WTC11 (cell line): Measurements from ENCODE around the gene OTUB1. TPM values are rescaled to one million over a fixed set of nuclear protein-coding genes. Genes with fewer than 3 reads are reported as not detected.
"Not testable (repeated sequence)": the region's sequence is repeated elsewhere in the genome, so short reads cannot be mapped to it uniquely, and the experiment has no call there.

Experiments used
- ATAC-seq: fragments of 200-7000 bp; cut with Tn5 transposase; 2 replicates; pipeline ENCODE4 v1.10.0; 2021; ENCODE audit warnings: mild to moderate bottlenecking, moderate library complexity
- CTCF ChIA-PET: fragments of 300-600 bp; sonication (Branson Sonifier 250); formaldehyde crosslinking; loops from one replicate; lab custom pipeline; 2021; ENCODE audit warnings: antibody characterized with exemption; lab: Charles Lee
- POLR2A ChIA-PET: fragments of 350-600 bp; sonication (Branson Sonifier 250); formaldehyde crosslinking; loops from one replicate; lab custom pipeline; 2021; ENCODE audit warnings: antibody characterized with exemption; lab: Charles Lee
- DNase-seq: peaks from one replicate; pipeline ENCODE4 v3.0.0; 2021; ENCODE audit warnings: low spot score
- H3K27ac Mint-ChIP-seq: 2 replicates; pipeline ENCODE4 v1.8.0; 2021; ENCODE audit warnings: mixed read lengths
- H3K27me3 Mint-ChIP-seq: 2 replicates; pipeline ENCODE4 v1.8.0; 2021; ENCODE audit warnings: low read depth, mild to moderate bottlenecking, moderate library complexity, mixed read lengths
- H3K36me3 Mint-ChIP-seq: 2 replicates; pipeline ENCODE4 v1.8.0; 2021; ENCODE audit warnings: mixed read lengths
- H3K4me1 Mint-ChIP-seq: 2 replicates; pipeline ENCODE4 v1.8.0; 2022; ENCODE audit warnings: mixed read lengths
- H3K4me3 Mint-ChIP-seq: 2 replicates; pipeline ENCODE4 v1.8.0; 2021; ENCODE audit warnings: mild to moderate bottlenecking, moderate library complexity, mixed read lengths
- H3K9me3 Mint-ChIP-seq: 2 replicates; pipeline ENCODE4 v1.8.0; 2021; ENCODE audit warnings: mixed read lengths
- JAZF1 ChIP-seq: fragments of 250-450 bp; sonication (Bioruptor Pico); IDR thresholded peaks from 2 replicates; pipeline ENCODE4 v1.9.0; 2021; ENCODE audit warnings: moderate library complexity, mild to moderate bottlenecking, inconsistent platforms
- MXD4 ChIP-seq: fragments of 250-450 bp; sonication (Bioruptor Pico); IDR thresholded peaks from 2 replicates; pipeline ENCODE4 v1.8.0; 2021; ENCODE audit warnings: mild to moderate bottlenecking, moderate library complexity, borderline replicate concordance
- NR1H2 ChIP-seq: sonication (generic); formaldehyde crosslinking; IDR thresholded peaks from 2 replicates; pipeline ENCODE4 v1.9.0; 2021; ENCODE audit warnings: mild to moderate bottlenecking, moderate library complexity, missing genetic modification reagents
- OVOL2 ChIP-seq: fragments of 250-450 bp; sonication (Bioruptor Pico); IDR thresholded peaks from 2 replicates; pipeline ENCODE4 v1.9.0; 2021; ENCODE audit warnings: mild to moderate bottlenecking, borderline replicate concordance
- RELA ChIP-seq: sonication (generic); formaldehyde crosslinking; IDR thresholded peaks from 2 replicates; pipeline ENCODE4 v1.8.1; 2022; ENCODE audit warnings: missing genetic modification reagents, mild to moderate bottlenecking, borderline replicate concordance
- SMAD4 ChIP-seq: sonication (generic); formaldehyde crosslinking; IDR thresholded peaks from 2 replicates; pipeline ENCODE4 v1.8.0; 2022; ENCODE audit warnings: mild to moderate bottlenecking, missing genetic modification reagents
- ZNF121 ChIP-seq: sonication (generic); formaldehyde crosslinking; IDR thresholded peaks from 2 replicates; pipeline ENCODE4 v1.8.0; 2023; ENCODE audit warnings: missing genetic modification reagents
- ZNF138 ChIP-seq: sonication (generic); formaldehyde crosslinking; conservative IDR thresholded peaks from 2 replicates; pipeline ENCODE4 v1.8.1; 2022; ENCODE audit warnings: mild to moderate bottlenecking, moderate library complexity, missing genetic modification reagents
- ZNF232 ChIP-seq: sonication (generic); formaldehyde crosslinking; IDR thresholded peaks from 2 replicates; pipeline ENCODE4 v1.8.0; 2022; ENCODE audit warnings: mild to moderate bottlenecking, missing genetic modification reagents
- ZNF416 ChIP-seq: fragments of 250-450 bp; sonication (Bioruptor Pico); IDR thresholded peaks from 2 replicates; pipeline ENCODE4 v1.9.0; 2021; ENCODE audit warnings: mild to moderate bottlenecking, inconsistent platforms
- total RNA-seq: library from RNA; stranded (reverse); gene quantifications from 3 replicates; pipeline ENCODE4 v1.2.3, GENCODE V29; 2021
- TF ChIP-seq, protein P1 (sequence below): sonication (generic); formaldehyde crosslinking; IDR thresholded peaks from 2 replicates; pipeline ENCODE4 v1.8.0; 2022; ENCODE audit warnings: mild to moderate bottlenecking, missing genetic modification reagents
- TF ChIP-seq, protein P2 (sequence below): sonication (generic); formaldehyde crosslinking; IDR thresholded peaks from 2 replicates; pipeline ENCODE4 v1.8.1; 2022; ENCODE audit warnings: low read depth, missing genetic modification reagents, borderline replicate concordance
- TF ChIP-seq, protein P3 (sequence below): sonication (generic); formaldehyde crosslinking; IDR thresholded peaks from 2 replicates; pipeline ENCODE4 v1.8.1; 2023; ENCODE audit warnings: mild to moderate bottlenecking, missing genetic modification reagents, borderline replicate concordance

OTUB1 gene
- total RNA-seq, 1 experiment from 2014 or later = 112 TPM

DNA sequence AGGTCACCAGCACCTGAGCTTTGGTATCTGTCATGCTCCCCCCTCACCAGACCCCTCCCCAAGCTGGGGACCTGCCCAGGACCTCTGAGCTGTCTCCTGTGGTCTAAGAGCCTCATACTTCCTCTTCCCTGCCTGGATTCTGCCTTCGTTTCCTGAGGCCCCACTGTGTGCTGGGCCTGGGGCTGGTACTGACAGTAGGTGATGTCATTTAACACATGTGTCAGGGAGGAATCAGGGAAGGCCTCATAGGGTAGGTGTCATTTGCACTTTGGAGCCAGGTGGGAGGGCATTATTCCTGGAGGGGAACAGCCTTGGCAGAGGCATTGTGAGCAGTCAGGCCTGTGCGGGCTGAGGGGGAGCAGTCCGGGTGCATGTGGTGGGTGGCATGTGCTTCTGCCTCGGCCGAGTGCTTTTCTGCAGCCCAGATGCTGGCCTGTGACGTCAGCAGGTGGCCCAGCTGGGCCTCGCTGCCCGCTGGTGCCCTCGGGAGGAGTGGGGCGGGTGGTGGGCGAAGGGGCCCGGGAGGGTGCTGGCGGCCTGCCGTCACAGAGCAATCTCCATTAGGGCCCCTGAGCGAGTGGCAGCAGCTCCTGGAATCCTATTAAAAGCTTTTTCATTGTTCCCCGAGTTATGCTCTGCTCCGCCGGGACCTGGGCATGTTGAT is 58.6 kb downstream of the OTUB1 start:
- no peak for ATAC-seq
- no peaks in the 10 kb centered on the region for H3K36me3 Mint-ChIP-seq
- no peak overlapping the region for H3K27ac Mint-ChIP-seq

DNA sequence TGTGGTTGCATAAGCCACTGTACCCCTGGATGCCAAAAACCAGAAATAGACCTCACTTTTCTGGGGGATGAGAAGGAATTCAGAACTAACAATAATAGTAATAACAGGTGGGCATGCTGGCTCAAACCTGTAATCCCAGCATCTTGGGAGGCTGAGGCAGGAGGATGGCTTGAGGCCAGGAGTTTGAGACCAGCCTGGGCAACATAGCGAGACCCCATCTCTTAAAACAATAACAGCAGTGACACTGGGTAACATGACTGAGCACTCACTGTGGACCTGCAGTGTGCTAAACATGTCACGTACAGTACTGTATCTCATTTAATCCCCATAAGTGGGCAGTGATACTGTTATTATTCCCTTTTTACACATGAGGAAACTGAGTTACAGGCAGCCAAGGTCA is 59.5 kb downstream of the OTUB1 start:
- Mint-ChIP-seq H3K9me3 (no peaks in the 10 kb centered on the region), H3K4me1 (peaks cover 3% of the 10 kb centered on the region; the same call in 1 of the 2 replicates), H3K4me3 (no peak overlapping the region), H3K27me3 (peaks cover 91% of the 10 kb centered on the region), H3K36me3 (no peaks in the 10 kb centered on the region)
- POLR2A ChIA-PET = no interaction called here
- DNase-seq = no peak
- TF ChIP-seq ZNF232 (CRISPR knock-in tag) = no peak
- TF ChIP-seq, protein P1, sequence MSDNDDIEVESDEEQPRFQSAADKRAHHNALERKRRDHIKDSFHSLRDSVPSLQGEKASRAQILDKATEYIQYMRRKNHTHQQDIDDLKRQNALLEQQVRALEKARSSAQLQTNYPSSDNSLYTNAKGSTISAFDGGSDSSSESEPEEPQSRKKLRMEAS (CRISPR knock-in tag) = no peak
- TF ChIP-seq MXD4 (CRISPR knock-in tag) = no peak
- TF ChIP-seq, protein P2, sequence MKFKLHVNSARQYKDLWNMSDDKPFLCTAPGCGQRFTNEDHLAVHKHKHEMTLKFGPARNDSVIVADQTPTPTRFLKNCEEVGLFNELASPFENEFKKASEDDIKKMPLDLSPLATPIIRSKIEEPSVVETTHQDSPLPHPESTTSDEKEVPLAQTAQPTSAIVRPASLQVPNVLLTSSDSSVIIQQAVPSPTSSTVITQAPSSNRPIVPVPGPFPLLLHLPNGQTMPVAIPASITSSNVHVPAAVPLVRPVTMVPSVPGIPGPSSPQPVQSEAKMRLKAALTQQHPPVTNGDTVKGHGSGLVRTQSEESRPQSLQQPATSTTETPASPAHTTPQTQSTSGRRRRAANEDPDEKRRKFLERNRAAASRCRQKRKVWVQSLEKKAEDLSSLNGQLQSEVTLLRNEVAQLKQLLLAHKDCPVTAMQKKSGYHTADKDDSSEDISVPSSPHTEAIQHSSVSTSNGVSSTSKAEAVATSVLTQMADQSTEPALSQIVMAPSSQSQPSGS (CRISPR knock-in tag) = no peak
- TF ChIP-seq ZNF121 (CRISPR knock-in tag) = peak; percentile 86; the same call in 1 of the 2 replicates
- TF ChIP-seq ZNF416 (CRISPR knock-in tag) = no peak
- TF ChIP-seq, protein P3, sequence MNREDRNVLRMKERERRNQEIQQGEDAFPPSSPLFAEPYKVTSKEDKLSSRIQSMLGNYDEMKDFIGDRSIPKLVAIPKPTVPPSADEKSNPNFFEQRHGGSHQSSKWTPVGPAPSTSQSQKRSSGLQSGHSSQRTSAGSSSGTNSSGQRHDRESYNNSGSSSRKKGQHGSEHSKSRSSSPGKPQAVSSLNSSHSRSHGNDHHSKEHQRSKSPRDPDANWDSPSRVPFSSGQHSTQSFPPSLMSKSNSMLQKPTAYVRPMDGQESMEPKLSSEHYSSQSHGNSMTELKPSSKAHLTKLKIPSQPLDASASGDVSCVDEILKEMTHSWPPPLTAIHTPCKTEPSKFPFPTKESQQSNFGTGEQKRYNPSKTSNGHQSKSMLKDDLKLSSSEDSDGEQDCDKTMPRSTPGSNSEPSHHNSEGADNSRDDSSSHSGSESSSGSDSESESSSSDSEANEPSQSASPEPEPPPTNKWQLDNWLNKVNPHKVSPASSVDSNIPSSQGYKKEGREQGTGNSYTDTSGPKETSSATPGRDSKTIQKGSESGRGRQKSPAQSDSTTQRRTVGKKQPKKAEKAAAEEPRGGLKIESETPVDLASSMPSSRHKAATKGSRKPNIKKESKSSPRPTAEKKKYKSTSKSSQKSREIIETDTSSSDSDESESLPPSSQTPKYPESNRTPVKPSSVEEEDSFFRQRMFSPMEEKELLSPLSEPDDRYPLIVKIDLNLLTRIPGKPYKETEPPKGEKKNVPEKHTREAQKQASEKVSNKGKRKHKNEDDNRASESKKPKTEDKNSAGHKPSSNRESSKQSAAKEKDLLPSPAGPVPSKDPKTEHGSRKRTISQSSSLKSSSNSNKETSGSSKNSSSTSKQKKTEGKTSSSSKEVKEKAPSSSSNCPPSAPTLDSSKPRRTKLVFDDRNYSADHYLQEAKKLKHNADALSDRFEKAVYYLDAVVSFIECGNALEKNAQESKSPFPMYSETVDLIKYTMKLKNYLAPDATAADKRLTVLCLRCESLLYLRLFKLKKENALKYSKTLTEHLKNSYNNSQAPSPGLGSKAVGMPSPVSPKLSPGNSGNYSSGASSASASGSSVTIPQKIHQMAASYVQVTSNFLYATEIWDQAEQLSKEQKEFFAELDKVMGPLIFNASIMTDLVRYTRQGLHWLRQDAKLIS (CRISPR knock-in tag) = no peak
- TF ChIP-seq ZNF138 = no peak
- no peak for TF ChIP-seq SMAD4 (CRISPR knock-in tag)
- TF ChIP-seq, all 79 proteins: peak for 1
- CTCF ChIA-PET = no interaction called here
- no peak overlapping the region for H3K27ac Mint-ChIP-seq
- no peak for ATAC-seq

More for the DNA sequence above, 58.6 kb downstream of the OTUB1 start:
- Mint-ChIP-seq H3K9me3 (no peaks in the 10 kb centered on the region), H3K4me3 (no peak overlapping the region), H3K4me1 (peaks cover 3% of the 10 kb centered on the region; the same call in 1 of the 2 replicates), H3K27me3 (peaks cover 92% of the 10 kb centered on the region)
- DNase-seq = no peak
- ChIA-PET CTCF (no interaction called here), POLR2A (interaction anchor here (0.6 kb wide), 1 partner anchor 75 kb away, joined by 4 read pairs; no protein-coding TSS in a partner anchor)
- TF ChIP-seq OVOL2 = no peak
- TF ChIP-seq MXD4 (CRISPR knock-in tag) = no peak
- TF ChIP-seq RELA (CRISPR knock-in tag) = no peak
- TF ChIP-seq JAZF1 (CRISPR knock-in tag) = no peak
- no peak for TF ChIP-seq NR1H2 (CRISPR knock-in tag)

DNA sequence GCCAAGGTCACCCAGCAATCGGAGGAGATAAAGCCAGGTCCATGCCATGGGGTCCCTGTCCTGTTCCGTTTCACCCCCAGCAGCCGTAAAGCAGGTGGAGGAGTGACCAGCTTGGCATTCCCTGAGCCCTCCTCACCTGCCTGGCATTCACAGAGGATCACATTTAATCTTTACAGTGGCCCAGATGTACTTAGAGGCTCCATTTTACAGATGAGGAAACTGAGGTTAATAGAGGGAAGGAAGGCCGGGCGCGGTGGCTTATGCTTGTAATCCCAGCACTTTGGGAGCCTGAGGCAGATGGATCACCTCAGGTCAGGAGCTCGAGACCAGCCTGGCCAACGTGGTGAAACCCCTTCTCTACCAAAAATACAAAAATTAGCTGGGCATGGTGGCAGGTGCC is 61.1 kb downstream of the OTUB1 start:
- H3K27me3 Mint-ChIP-seq = peaks cover 91% of the 10 kb centered on the region
- H3K36me3 Mint-ChIP-seq, DNase-seq, H3K4me1 Mint-ChIP-seq, POLR2A ChIA-PET, H3K9me3 Mint-ChIP-seq, H3K4me3 Mint-ChIP-seq, ATAC-seq, H3K27ac Mint-ChIP-seq: not testable (repeated sequence)
- CTCF ChIA-PET = interaction anchor here (1.1 to 2.2 kb wide), 3 partner anchors 22 to 237 kb away, joined by 4 to 7 read pairs (median 5); no protein-coding TSS in a partner anchor

Other genes starting within 250 kb of the OTUB1 start
- 44.7 to 47.2 TPM (median 45.6 TPM) in 3 replicates for gene ZFTA, start 217.7 kb upstream of the OTUB1 start, total RNA-seq
- 93.8 to 108 TPM (median 106 TPM) in 3 replicates for gene SPINDOC, start 173.0 kb upstream of the OTUB1 start, total RNA-seq
- 50.8 to 57.4 TPM (median 51.4 TPM) in 3 replicates for gene MARK2, start 147.3 kb upstream of the OTUB1 start, total RNA-seq
- gene RCOR2, start 69.3 kb upstream of the OTUB1 start, total RNA-seq = 77.4 to 98.3 TPM (median 92.0 TPM) in 3 replicates
- gene NAA40, start 47.4 kb upstream of the OTUB1 start, total RNA-seq = 31.1 to 32.7 TPM (median 31.8 TPM) in 3 replicates
- 518 to 587 TPM (median 554 TPM) in 3 replicates for gene COX8A, start 11.8 kb upstream of the OTUB1 start, total RNA-seq
- 0.14 to 0.20 TPM (median 0.16 TPM) in 3 replicates for gene FLRT1, start 49.5 kb downstream of the OTUB1 start, total RNA-seq
- gene MACROD1, start 179.7 kb downstream of the OTUB1 start, total RNA-seq = 36.9 to 54.4 TPM (median 52.9 TPM) in 3 replicates
- gene STIP1, start 199.7 kb downstream of the OTUB1 start, total RNA-seq = 291 to 296 TPM (median 296 TPM) in 3 replicates
- gene FERMT3, start 220.3 kb downstream of the OTUB1 start, total RNA-seq = 3.8 to 8.2 TPM (median 3.8 TPM) in 3 replicates
- 52.3 to 58.8 TPM (median 53.2 TPM) in 3 replicates for gene TRPT1, start 239.7 kb downstream of the OTUB1 start, total RNA-seq
- 59.1 to 64.4 TPM (median 60.1 TPM) in 3 replicates for gene NUDT22, start 239.8 kb downstream of the OTUB1 start, total RNA-seq
- 26.0 to 27.2 TPM (median 27.1 TPM) in 3 replicates for gene DNAJC4, start 244.1 kb downstream of the OTUB1 start, total RNA-seq
- 51.7 to 62.2 TPM (median 59.7 TPM) in 3 replicates for gene VEGFB, start 248.1 kb downstream of the OTUB1 start, total RNA-seq